K562 (cell line): ENCODE data around the gene IGSF21. TPM values are rescaled to one million over a fixed set of nuclear protein-coding genes. Genes with fewer than 3 reads are reported as not detected.

ENCODE experiments used
- ATAC-seq: fragments of 200-7000 bp; cut with Tn5 transposase; 3 replicates; pipeline ENCODE4 v1.9.1; 2020; ENCODE audit warnings: moderate library complexity
- BruUV-seq: library from RNA; stranded (reverse); fragments of 400-500 nt; replicated peaks from 2 replicates; lab custom pipeline; 2021; lab: Mats Ljungman, UMichigan
- CTCF ChIA-PET: fragments of 300-600 bp; formaldehyde crosslinking; extraction: SDS; loops from one replicate; lab custom pipeline; 2021; ENCODE audit warnings: low intra/inter-chr PET ratio; lab: Yijun Ruan, JAX
- POLR2A ChIA-PET: fragments of 300-600, 350-650 bp; sonication (Branson Sonifier 250); formaldehyde crosslinking; extraction: SDS; loops from one replicate; lab custom pipeline; 2021; ENCODE audit warnings: antibody characterized with exemption, inconsistent platforms; lab: Yijun Ruan, JAX
- DNase-seq, 4 experiments: peaks; one replicate each; pipeline versions ENCODE4 v3.0.0 to v3.0.0-alpha.2; 2011 to 2018; ENCODE audit warnings: low spot score in 3 of 4, mixed read lengths in 3 of 4; ENCODE audit errors: extremely low read depth in 1 of 4
- FAIRE-seq: peaks from 2 replicates; lab custom pipeline; 2011; peaks lifted over from hg19 to GRCh38; lab: Jason Lieb, UNC
- H2AFZ ChIP-seq: 2 replicates; pipeline ENCODE4 v1.6.0; 2011; ENCODE audit warnings: low read depth, low read length, control low read depth, inconsistent platforms
- H3K27ac ChIP-seq: fragments of 200-600 bp; 3 replicates; pipeline ENCODE4 v1.8.0; 2011; ENCODE audit warnings: low read depth, mild to moderate bottlenecking, control low read depth, inconsistent platforms, low read length, moderate library complexity, mixed read lengths; ENCODE audit errors: extremely low read depth
- H3K27me3 ChIP-seq, 2 experiments: fragments of 300-600 bp in 1 of 2; 2 replicates in 1 of 2; 3 replicates in 1 of 2; pipeline versions ENCODE4 v1.6.0 to v1.8.0; 2011; ENCODE audit warnings: inconsistent platforms in 2 of 2, low read length in 2 of 2, mild to moderate bottlenecking in 1 of 2, mixed read lengths in 1 of 2, moderate library complexity in 1 of 2; ENCODE audit not compliant: control insufficient read depth in 2 of 2, insufficient read depth in 2 of 2
- H3K36me3 ChIP-seq: fragments of 300-600 bp; 3 replicates; pipeline ENCODE4 v1.8.0; 2011; ENCODE audit warnings: mild to moderate bottlenecking, low read length, inconsistent platforms; ENCODE audit not compliant: control insufficient read depth, insufficient read depth
- H3K4me1 ChIP-seq, 2 experiments: fragments of 200-600 bp in 1 of 2; replicated peaks in 1 of 2; 2 replicates in 1 of 2; 3 replicates in 1 of 2; pipeline versions ENCODE4 v1.5.1 to v1.8.0; 2011; ENCODE audit warnings: inconsistent platforms in 2 of 2, low read length in 2 of 2, mild to moderate bottlenecking in 1 of 2, mixed read lengths in 1 of 2, moderate library complexity in 1 of 2; ENCODE audit not compliant: control insufficient read depth in 2 of 2, insufficient read depth in 2 of 2
- H3K4me2 ChIP-seq: 2 replicates; pipeline ENCODE4 v1.6.1; 2011; ENCODE audit warnings: low read length, control low read depth, inconsistent platforms, mixed read lengths; ENCODE audit not compliant: insufficient read depth
- H3K4me3 ChIP-seq: fragments of 200-600 bp; sonication (generic), shearing (Covaris generic); 2 replicates; pipeline ENCODE4 v1.5.1; 2016; ENCODE audit warnings: control low read depth, inconsistent platforms
- H3K79me2 ChIP-seq: fragments of 200-600 bp; 3 replicates; pipeline ENCODE4 v1.8.0; 2011; ENCODE audit warnings: low read length, inconsistent platforms; ENCODE audit not compliant: control insufficient read depth, insufficient read depth
- H3K9ac ChIP-seq, 2 experiments: 2 replicates each; pipeline versions ENCODE4 v1.6.0 to v1.6.1; 2011; ENCODE audit warnings: low read depth in 2 of 2, low read length in 2 of 2, control low read depth in 1 of 2, inconsistent platforms in 1 of 2, mild to moderate bottlenecking in 1 of 2, mixed read lengths in 1 of 2; ENCODE audit not compliant: insufficient read depth in 1 of 2
- H3K9me1 ChIP-seq: one replicate; pipeline ENCODE4 v1.6.0; 2011; ENCODE audit warnings: inconsistent platforms, mild to moderate bottlenecking, low read length, moderate library complexity; ENCODE audit not compliant: control insufficient read depth, insufficient read depth
- H3K9me3 ChIP-seq: replicated peaks from 2 replicates; pipeline ENCODE4 v1.5.1; 2011; ENCODE audit warnings: low read depth, low read length, inconsistent platforms; ENCODE audit not compliant: control insufficient read depth, insufficient read depth
- H4K20me1 ChIP-seq: replicated peaks from 2 replicates; pipeline ENCODE4 v1.6.1; 2011; ENCODE audit warnings: low read length, inconsistent platforms, mixed read lengths; ENCODE audit not compliant: control insufficient read depth, insufficient read depth
- ATF3 ChIP-seq, 2 experiments: fragments of 450-650 bp in 1 of 2; sonication (generic) in 1 of 2; formaldehyde crosslinking in 1 of 2; IDR thresholded peaks in 1 of 2; conservative IDR thresholded peaks in 1 of 2; 2 replicates each; pipeline versions ENCODE4 v1.6.1 to v1.8.1; 2016 to 2023; ENCODE audit warnings: mild to moderate bottlenecking in 2 of 2, moderate library complexity in 2 of 2, inconsistent platforms in 1 of 2, missing genetic modification reagents in 1 of 2
- BRF1 ChIP-seq: IDR thresholded peaks from 3 replicates; pipeline ENCODE4 v1.6.1; 2011; ENCODE audit warnings: borderline replicate concordance, mild to moderate bottlenecking; ENCODE audit not compliant: insufficient read length; ENCODE audit errors: extremely low read depth
- FOSL1 ChIP-seq: fragments of 200-800 bp; sonication (Bioruptor generic); conservative IDR thresholded peaks from 2 replicates; pipeline ENCODE4 v1.6.1; 2016; ENCODE audit warnings: missing genetic modification characterization, missing compliant biosample characterization
- JUN ChIP-seq, 2 experiments: sonication (generic) in 1 of 2; formaldehyde crosslinking in 1 of 2; IDR thresholded peaks; 2 replicates each; pipeline versions ENCODE4 v1.6.1 to v1.8.0; 2012 to 2022; ENCODE audit warnings: borderline replicate concordance in 2 of 2, mild to moderate bottlenecking in 2 of 2, improper control_type of control experiment in 1 of 2, low read depth in 1 of 2, low read length in 1 of 2, missing genetic modification reagents in 1 of 2
- JUNB ChIP-seq: fragments of 450-650 bp; formaldehyde crosslinking; conservative IDR thresholded peaks from 2 replicates; pipeline ENCODE4 v1.4.0; 2020; ENCODE audit warnings: mild to moderate bottlenecking
- JUND ChIP-seq, 2 experiments: IDR thresholded peaks; 2 replicates in 1 of 2; 3 replicates in 1 of 2; pipeline ENCODE4 v1.6.1; 2011; ENCODE audit warnings: borderline replicate concordance in 2 of 2, low read depth in 2 of 2, low read length in 2 of 2, improper control_type of control experiment in 1 of 2, missing biosample characterization in 1 of 2, missing genetic modification characterization in 1 of 2, missing genetic modification reagents in 1 of 2
- LEF1 ChIP-seq: fragments of 450-650 bp; IDR thresholded peaks from 2 replicates; pipeline ENCODE4 v1.6.1; 2016; ENCODE audit warnings: mild to moderate bottlenecking
- ZFP36 ChIP-seq: fragments of 150-350 bp; IDR thresholded peaks from 2 replicates; pipeline ENCODE4 v1.6.1; 2018; ENCODE audit warnings: low read length, low read depth; ENCODE audit not compliant: partially characterized antibody
- ZNF24 ChIP-seq: fragments of 450-650 bp; IDR thresholded peaks from 2 replicates; pipeline ENCODE4 v1.6.1; 2016
- ZNF584 ChIP-seq: fragments of 200-800 bp; sonication (Bioruptor generic); IDR thresholded peaks from 2 replicates; pipeline ENCODE4 v1.6.1; 2016; ENCODE audit warnings: low read depth, mild to moderate bottlenecking, missing genetic modification characterization, missing compliant biosample characterization
- WGBS: fragments of 100-300 bp; shearing (Covaris generic); methylation state at CpG from one replicate; pipeline ENCODE4 v1.1.6; 2016; ENCODE audit warnings: low coverage, mixed read lengths; ENCODE audit not compliant: insufficient coverage; ENCODE audit errors: missing lambda C conversion rate; 5-methylcytosine and 5-hydroxymethylcytosine counted together
- in situ Hi-C: fragments of 300-500 bp; cut with MboI; formaldehyde crosslinking; loops from 4 replicates; pipeline ENCODE4 v1.15.0; 2018; ENCODE audit warnings: inconsistent platforms, mixed read lengths
- intact Hi-C: fragments of 100-400 bp; cut with micrococcal nuclease; formaldehyde crosslinking; loops from 2 replicates; pipeline ENCODE4 v1.14.2; 2022
- polyA plus RNA-seq, 8 experiments: library from polyadenylated mRNA; depleted of rRNA in 4 of 8; stranded (reverse) in 5 of 8; unstranded in 3 of 8; fragments of >200 nt; fragmentation: Nextera tagmentation in 2 of 8; fragmentation: Illumina TruSeq in 1 of 8; extraction: Ambion mirVana in 2 of 8; extraction: Trizol in 1 of 8; gene quantifications; 2 replicates each; pipeline versions ENCODE4 v1.2.1 to v1.2.3, GENCODE V29; 2011 to 2014; ENCODE audit warnings: inconsistent platforms in 1 of 8, missing spikeins in 1 of 8
- total RNA-seq, 7 experiments: library from RNA; depleted of rRNA in 6 of 7; stranded (reverse); fragments of >200 nt in 6 of 7; fragmentation: Illumina TruSeq in 2 of 7; extraction: Trizol in 2 of 7; gene quantifications; 2 replicates each; pipeline versions ENCODE4 v1.2.1 to v1.2.3, GENCODE V29; 2011 to 2021; ENCODE audit warnings: low replicate concordance in 1 of 7
- TF ChIP-seq, protein P1 (sequence below), 2 experiments: fragments of 450-650 bp; IDR thresholded peaks; 2 replicates each; pipeline ENCODE4 v1.6.1; 2018; ENCODE audit warnings: mild to moderate bottlenecking in 2 of 2, low read depth in 1 of 2; ENCODE audit not compliant: partially characterized antibody in 2 of 2
- TF ChIP-seq, protein P2 (sequence below): sonication (generic); IDR thresholded peaks from 2 replicates; pipeline ENCODE4 v1.6.1; 2016

Gene IGSF21
- total and polyA plus RNA-seq, 9 of the 15 experiments (the other 6 are each of a cell fraction or from before 2014, with no cell fraction given) = not detected

GRCh38 chr1:18396247-18396980, 288.8 kb downstream of the IGSF21 start:
- Histone ChIP-seq H3K4me2 (no peak overlapping the region), H3K4me3 (no peak overlapping the region), H3K27ac (no peak overlapping the region), H3K27me3 (peaks cover 2 to 7% of the 10 kb centered on the region in 2 experiments; a peak in 1 of 5 replicates), H3K9ac (no peak overlapping the region), H2AFZ (no peak overlapping the region), H3K36me3 (no peaks in the 10 kb centered on the region), H3K79me2 (no peaks in the 10 kb centered on the region), H4K20me1 (no peaks in the 10 kb centered on the region; the same call in 1 of the 2 replicates), H3K9me1 (no peaks in the 10 kb centered on the region), H3K9me3 (no peaks in the 10 kb centered on the region), H3K4me1 (no peaks in the 10 kb centered on the region; a peak in 2 of 5 replicates)
- DNase-seq (no peak), FAIRE-seq (peak; percentile 56), ATAC-seq (0 out of 3 replicates have a peak, but pooled peaks have one; percentile 22)
- CTCF ChIA-PET = interaction anchor here (0.7 kb wide), 1 partner anchor 1348 kb away, joined by 3 read pairs; no protein-coding TSS in a partner anchor
- in situ Hi-C loops = no loop called here
- POLR2A ChIA-PET = interaction anchor here (0.6 kb wide), 1 partner anchor 46 kb away, joined by 3 read pairs; no protein-coding TSS in a partner anchor
- intact Hi-C loops = no loop called here
- TF ChIP-seq JUNB (CRISPR knock-in tag) (0 out of 2 replicates have a peak, but pooled peaks have one; percentile 6), JUN (IDR thresholded peaks at IDR 0.05; ENCODE audit: borderline replicate concordance, low read depth, low read length) (peak; percentile 57; the same call in 1 of the 2 replicates), JUN (CRISPR knock-in tag; IDR thresholded peaks at IDR 0.05; ENCODE audit: borderline replicate concordance) (no peak), ZNF24 (0 out of 2 replicates have a peak, but pooled peaks have one; percentile 21), JUND (IDR thresholded peaks at IDR 0.05; ENCODE audit: borderline replicate concordance, low read depth, low read length) (peak; percentile 77), JUND (tag; IDR thresholded peaks at IDR 0.05; ENCODE audit: borderline replicate concordance, low read depth, low read length) (peak; percentile 73; the same call in 2 of the 3 replicates), FOSL1 (tag) (peak; percentile 92), ZNF584 (CRISPR knock-in tag) (0 out of 2 replicates have a peak, but pooled peaks have one; percentile 49), BRF1 (no peak), ATF3 (IDR thresholded peaks at IDR 0.05) (peak; percentile 70), ATF3 (CRISPR knock-in tag; conservative IDR thresholded peaks at IDR 0.05) (no peak), ZFP36 (peak; percentile 13), LEF1 (no peak)
- TF ChIP-seq, protein P1, sequence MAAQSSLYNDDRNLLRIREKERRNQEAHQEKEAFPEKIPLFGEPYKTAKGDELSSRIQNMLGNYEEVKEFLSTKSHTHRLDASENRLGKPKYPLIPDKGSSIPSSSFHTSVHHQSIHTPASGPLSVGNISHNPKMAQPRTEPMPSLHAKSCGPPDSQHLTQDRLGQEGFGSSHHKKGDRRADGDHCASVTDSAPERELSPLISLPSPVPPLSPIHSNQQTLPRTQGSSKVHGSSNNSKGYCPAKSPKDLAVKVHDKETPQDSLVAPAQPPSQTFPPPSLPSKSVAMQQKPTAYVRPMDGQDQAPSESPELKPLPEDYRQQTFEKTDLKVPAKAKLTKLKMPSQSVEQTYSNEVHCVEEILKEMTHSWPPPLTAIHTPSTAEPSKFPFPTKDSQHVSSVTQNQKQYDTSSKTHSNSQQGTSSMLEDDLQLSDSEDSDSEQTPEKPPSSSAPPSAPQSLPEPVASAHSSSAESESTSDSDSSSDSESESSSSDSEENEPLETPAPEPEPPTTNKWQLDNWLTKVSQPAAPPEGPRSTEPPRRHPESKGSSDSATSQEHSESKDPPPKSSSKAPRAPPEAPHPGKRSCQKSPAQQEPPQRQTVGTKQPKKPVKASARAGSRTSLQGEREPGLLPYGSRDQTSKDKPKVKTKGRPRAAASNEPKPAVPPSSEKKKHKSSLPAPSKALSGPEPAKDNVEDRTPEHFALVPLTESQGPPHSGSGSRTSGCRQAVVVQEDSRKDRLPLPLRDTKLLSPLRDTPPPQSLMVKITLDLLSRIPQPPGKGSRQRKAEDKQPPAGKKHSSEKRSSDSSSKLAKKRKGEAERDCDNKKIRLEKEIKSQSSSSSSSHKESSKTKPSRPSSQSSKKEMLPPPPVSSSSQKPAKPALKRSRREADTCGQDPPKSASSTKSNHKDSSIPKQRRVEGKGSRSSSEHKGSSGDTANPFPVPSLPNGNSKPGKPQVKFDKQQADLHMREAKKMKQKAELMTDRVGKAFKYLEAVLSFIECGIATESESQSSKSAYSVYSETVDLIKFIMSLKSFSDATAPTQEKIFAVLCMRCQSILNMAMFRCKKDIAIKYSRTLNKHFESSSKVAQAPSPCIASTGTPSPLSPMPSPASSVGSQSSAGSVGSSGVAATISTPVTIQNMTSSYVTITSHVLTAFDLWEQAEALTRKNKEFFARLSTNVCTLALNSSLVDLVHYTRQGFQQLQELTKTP (IDR thresholded peaks at IDR 0.05; ENCODE audit: low read depth in 1 of 2, partially characterized antibody in 2 of 2) = no peak
- TF ChIP-seq, protein P2, sequence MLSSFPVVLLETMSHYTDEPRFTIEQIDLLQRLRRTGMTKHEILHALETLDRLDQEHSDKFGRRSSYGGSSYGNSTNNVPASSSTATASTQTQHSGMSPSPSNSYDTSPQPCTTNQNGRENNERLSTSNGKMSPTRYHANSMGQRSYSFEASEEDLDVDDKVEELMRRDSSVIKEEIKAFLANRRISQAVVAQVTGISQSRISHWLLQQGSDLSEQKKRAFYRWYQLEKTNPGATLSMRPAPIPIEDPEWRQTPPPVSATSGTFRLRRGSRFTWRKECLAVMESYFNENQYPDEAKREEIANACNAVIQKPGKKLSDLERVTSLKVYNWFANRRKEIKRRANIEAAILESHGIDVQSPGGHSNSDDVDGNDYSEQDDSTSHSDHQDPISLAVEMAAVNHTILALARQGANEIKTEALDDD = peak; percentile 55; the same call in 1 of the 2 replicates
- 9% methylated on average over 7 of the region's 7 CpGs for WGBS
- BruUV-seq = no TSS peak
